IPS DF 19.7 (cell line): ENCODE data around the gene CHST12.
"Not testable (repeated sequence)": the region's sequence is repeated elsewhere in the genome, so short reads cannot be mapped to it uniquely, and the experiment has no call there.

ENCODE experiments used
- DNase-seq: peaks from one replicate; pipeline ENCODE4 v3.0.0-alpha.2; 2013; ENCODE audit warnings: low read depth, low spot score

CHST12 gene

GRCh38 chr7:2435146-2435545 lies 31.7 kb downstream of the CHST12 start:
- DNase-seq = no peak

GRCh38 chr7:2436341-2437104 lies 33.1 kb downstream of the CHST12 start:
- DNase-seq = no peak

GRCh38 chr7:2437136-2437535 lies 33.7 kb downstream of the CHST12 start:
- no peak for DNase-seq

- no peak for DNase-seq
These were observed 34.2 kb downstream of the CHST12 start for GRCh38 chr7:2437537-2438148.

- no peak for DNase-seq
These were observed 34.8 kb downstream of the CHST12 start for GRCh38 chr7:2438186-2438585.

GRCh38 chr7:2438775-2439174 lies 35.4 kb downstream of the CHST12 start:
- no peak for DNase-seq

GRCh38 chr7:2440608-2441245 lies 37.3 kb downstream of the CHST12 start:
- no peak for DNase-seq

- no peak for DNase-seq
These were observed 38.1 kb downstream of the CHST12 start for GRCh38 chr7:2441430-2442058.

- no peak for DNase-seq
These were observed 40.1 kb downstream of the CHST12 start for GRCh38 chr7:2443491-2443890.

GRCh38 chr7:2444476-2444875 lies 41.1 kb downstream of the CHST12 start:
- DNase-seq = no peak

GRCh38 chr7:2445047-2445446 lies 41.6 kb downstream of the CHST12 start:
- DNase-seq = no peak

GRCh38 chr7:2445898-2446555 lies 42.6 kb downstream of the CHST12 start:
- no peak for DNase-seq

- no peak for DNase-seq
These were observed 43.3 kb downstream of the CHST12 start for GRCh38 chr7:2446676-2447075.

GRCh38 chr7:2450198-2451107 lies 47.0 kb downstream of the CHST12 start:
- no peak for DNase-seq

GRCh38 chr7:2451171-2452073 lies 48.0 kb downstream of the CHST12 start:
- DNase-seq = no peak

GRCh38 chr7:2452074-2452507 lies 48.7 kb downstream of the CHST12 start:
- no peak for DNase-seq

- DNase-seq = no peak
These were observed 49.3 kb downstream of the CHST12 start for GRCh38 chr7:2452643-2453270.

GRCh38 chr7:2453849-2454248 lies 50.4 kb downstream of the CHST12 start:
- DNase-seq = not testable (repeated sequence)

- DNase-seq = no peak
These were observed 56.3 kb downstream of the CHST12 start for GRCh38 chr7:2459674-2460073.
